HCT116 (cell line): Measurements from ENCODE around the gene DRG2. TPM values are rescaled to one million over a fixed set of nuclear protein-coding genes. Genes with fewer than 3 reads are reported as not detected.
A peak's percentile ranks its signal among the peaks of the same experiment; 100 is the strongest.

ENCODE experiments used
- ATAC-seq: fragments of 200-7000 bp; cut with Tn5 transposase; 2 replicates; pipeline ENCODE4 v1.9.1; 2020; ENCODE audit warnings: mild to moderate bottlenecking, moderate library complexity
- BruUV-seq: library from RNA; stranded (reverse); fragments of 400-500 nt; replicated peaks from 2 replicates; lab custom pipeline; 2021; lab: Mats Ljungman, UMichigan
- CTCF ChIA-PET: fragments of 300-600 bp; sonication (Branson Sonifier 250); formaldehyde crosslinking; loops from one replicate; lab custom pipeline; 2021; ENCODE audit warnings: antibody characterized with exemption; lab: Charles Lee
- POLR2A ChIA-PET: fragments of 300-600, 350-600 bp; sonication (Branson Sonifier 250); formaldehyde crosslinking; loops from one replicate; lab custom pipeline; 2021; ENCODE audit warnings: antibody characterized with exemption; lab: Charles Lee
- RAD21 ChIA-PET, 2 experiments: fragments of 300-600 bp; sonication (Branson Sonifier 250); formaldehyde crosslinking; loops; one replicate each; lab custom pipeline; 2023; ENCODE audit warnings: low total read pairs in 2 of 2; ENCODE audit not compliant: uncharacterized antibody in 2 of 2, unreplicated experiment in 2 of 2, low non-redundant PET in 1 of 2; lab: Charles Lee
- DNase-seq: peaks from one replicate; pipeline ENCODE4 v3.0.0-alpha.2; 2010; ENCODE audit warnings: low read depth, low spot score
- H2AFZ ChIP-seq: fragments of 200-600 bp; shearing (Covaris generic), sonication (generic); 2 replicates; pipeline ENCODE4 v1.6.1; 2017; ENCODE audit warnings: low read depth, mixed run types, mixed read lengths, antibody characterized with exemption, low read length; ENCODE audit not compliant: poor library complexity, severe bottlenecking
- H3K27ac ChIP-seq: 2 replicates; pipeline ENCODE4 v1.5.1; 2012; ENCODE audit warnings: low read depth, low read length
- H3K27me3 ChIP-seq: fragments of 200-600 bp; sonication (generic); 2 replicates; pipeline ENCODE4 v1.6.1; 2016; ENCODE audit warnings: mixed run types, low read length, mixed read lengths; ENCODE audit not compliant: insufficient read depth
- H3K36me3 ChIP-seq, 2 experiments: fragments of 200-500 bp in 1 of 2; fragments of 200-600 bp in 1 of 2; sonication (Bioruptor generic) in 1 of 2; sonication (generic) in 1 of 2; 2 replicates each; pipeline versions ENCODE4 v1.5.1 to v1.6.1; 2014 to 2016; ENCODE audit warnings: low read length in 2 of 2, inconsistent platforms in 1 of 2, mixed read lengths in 1 of 2, mixed run types in 1 of 2; ENCODE audit not compliant: insufficient read depth in 2 of 2, control insufficient read depth in 1 of 2
- H3K4me1 ChIP-seq, 2 experiments: fragments of 200-600 bp in 1 of 2; sonication (generic) in 1 of 2; 2 replicates each; pipeline versions ENCODE4 v1.5.1 to v1.6.1; 2012 to 2017; ENCODE audit warnings: low read length in 2 of 2, inconsistent platforms in 1 of 2, mild to moderate bottlenecking in 1 of 2, mixed read lengths in 1 of 2, mixed run types in 1 of 2, moderate library complexity in 1 of 2; ENCODE audit not compliant: insufficient read depth in 2 of 2, control insufficient read depth in 1 of 2
- H3K4me2 ChIP-seq: fragments of 200-600 bp; sonication (generic); 2 replicates; pipeline ENCODE4 v1.6.1; 2017; ENCODE audit warnings: mixed run types, low read length, mixed read lengths
- H3K4me3 ChIP-seq, 2 experiments: fragments of 200-600 bp in 1 of 2; sonication (generic) in 1 of 2; replicated peaks in 1 of 2; 2 replicates each; pipeline ENCODE4 v1.5.1; 2011 to 2016; ENCODE audit warnings: low read length in 2 of 2, control low read depth in 1 of 2, low read depth in 1 of 2, mild to moderate bottlenecking in 1 of 2, mixed read lengths in 1 of 2, mixed run types in 1 of 2
- H3K79me2 ChIP-seq: fragments of 200-600 bp; sonication (generic); 2 replicates; pipeline ENCODE4 v1.6.1; 2017; ENCODE audit warnings: mild to moderate bottlenecking, mixed run types, low read length, moderate library complexity, mixed read lengths; ENCODE audit not compliant: insufficient read depth
- H3K9ac ChIP-seq: fragments of 200-600 bp; sonication (generic); 2 replicates; pipeline ENCODE4 v1.6.1; 2016; ENCODE audit warnings: low read length, mixed read lengths
- H3K9me2 ChIP-seq: fragments of 200-600 bp; sonication (generic), shearing (Covaris generic); 2 replicates; pipeline ENCODE4 v1.6.1; 2017; ENCODE audit warnings: mixed run types, mild to moderate bottlenecking, moderate library complexity; ENCODE audit not compliant: insufficient read depth
- H3K9me3 ChIP-seq, 2 experiments: fragments of 200-500 bp in 1 of 2; fragments of 200-600 bp in 1 of 2; sonication (Bioruptor generic) in 1 of 2; sonication (generic) in 1 of 2; 2 replicates each; pipeline ENCODE4 v1.6.1; 2014 to 2017; ENCODE audit warnings: low read length in 2 of 2, mixed read lengths in 2 of 2, inconsistent platforms in 1 of 2, low read depth in 1 of 2, mild to moderate bottlenecking in 1 of 2, mixed run types in 1 of 2, moderate library complexity in 1 of 2; ENCODE audit not compliant: control insufficient read depth in 1 of 2, insufficient read depth in 1 of 2
- H4K20me1 ChIP-seq: fragments of 200-600 bp; sonication (generic), shearing (Covaris generic); 2 replicates; pipeline ENCODE4 v1.6.1; 2017; ENCODE audit warnings: mixed run types, mild to moderate bottlenecking, moderate library complexity; ENCODE audit not compliant: insufficient read depth
- CBX3 ChIP-seq: IDR thresholded peaks from 2 replicates; pipeline ENCODE4 v1.6.1; 2012; ENCODE audit warnings: low read depth
- CEBPB ChIP-seq: IDR thresholded peaks from 2 replicates; pipeline ENCODE4 v1.6.1; 2012; ENCODE audit warnings: low read depth
- CTCF ChIP-seq, 3 experiments: fragments of 200-600 bp in 1 of 3; sonication (generic) in 1 of 3; IDR thresholded peaks in 2 of 3; conservative IDR thresholded peaks in 1 of 3; 2 replicates each; pipeline ENCODE4 v1.5.1; 2012 to 2017; ENCODE audit warnings: low read depth in 2 of 3, low read length in 2 of 3, antibody characterized with exemption in 1 of 3, borderline replicate concordance in 1 of 3, control low read depth in 1 of 3, mild to moderate bottlenecking in 1 of 3, mixed read lengths in 1 of 3, mixed run types in 1 of 3, moderate library complexity in 1 of 3; ENCODE audit not compliant: insufficient read depth in 1 of 3
- EGR1 ChIP-seq: IDR thresholded peaks from 2 replicates; pipeline ENCODE4 v1.6.1; 2012; ENCODE audit warnings: low read depth
- ELF1 ChIP-seq: IDR thresholded peaks from 2 replicates; pipeline ENCODE4 v1.6.1; 2012; ENCODE audit warnings: low read depth, borderline replicate concordance
- EZH2phosphoT487 ChIP-seq: fragments of 200-600 bp; IDR thresholded peaks from 2 replicates; pipeline ENCODE4 v1.6.1; 2018; ENCODE audit warnings: antibody characterized with exemption, borderline replicate concordance
- FOSL1 ChIP-seq: IDR thresholded peaks from 2 replicates; pipeline ENCODE4 v1.6.1; 2012; ENCODE audit warnings: low read depth
- JUND ChIP-seq: IDR thresholded peaks from 2 replicates; pipeline ENCODE4 v1.6.1; 2012
- POLR2AphosphoS5 ChIP-seq: IDR thresholded peaks from 2 replicates; pipeline ENCODE4 v1.6.1; 2011; ENCODE audit warnings: mild to moderate bottlenecking, low read depth, low read length, moderate library complexity
- SRF ChIP-seq: IDR thresholded peaks from 2 replicates; pipeline ENCODE4 v1.6.1; 2012; ENCODE audit warnings: low read depth
- YY1 ChIP-seq: IDR thresholded peaks from 2 replicates; pipeline ENCODE4 v1.6.1; 2011; ENCODE audit warnings: low read length, low read depth, moderate library complexity, mild to moderate bottlenecking; ENCODE audit not compliant: insufficient replicate concordance; ENCODE audit errors: extremely low read depth
- ZBTB33 ChIP-seq: IDR thresholded peaks from 2 replicates; pipeline ENCODE4 v1.6.1; 2011; ENCODE audit warnings: mild to moderate bottlenecking, low read length, moderate library complexity; ENCODE audit not compliant: insufficient replicate concordance; ENCODE audit errors: extremely low read depth
- ZFX ChIP-seq: fragments of 450-650 bp; IDR thresholded peaks from 2 replicates; pipeline ENCODE4 v1.6.1; 2017
- ZNF274 ChIP-seq: fragments of 200-500 bp; sonication (Bioruptor generic); IDR thresholded peaks from 2 replicates; pipeline ENCODE4 v1.6.1; 2014; ENCODE audit warnings: mild to moderate bottlenecking, low read depth, low read length, inconsistent platforms
- intact Hi-C: fragments of 100-400 bp; cut with micrococcal nuclease; formaldehyde crosslinking; loops from 2 replicates; pipeline ENCODE4 v1.10.0; 2022
- total RNA-seq: library from RNA; stranded (reverse); gene quantifications from one replicate; pipeline ENCODE4 v1.2.1, GENCODE V29; 2021; ENCODE audit not compliant: unreplicated experiment
- TF ChIP-seq, protein P1 (sequence below): IDR thresholded peaks from 2 replicates; pipeline ENCODE4 v1.6.1; 2012; ENCODE audit warnings: low read depth
- TF ChIP-seq, protein P2 (sequence below): IDR thresholded peaks from 2 replicates; pipeline ENCODE4 v1.6.1; 2012

The DRG2 gene
- total RNA-seq, 1 experiment from 2014 or later = 41.0 TPM

DNA sequence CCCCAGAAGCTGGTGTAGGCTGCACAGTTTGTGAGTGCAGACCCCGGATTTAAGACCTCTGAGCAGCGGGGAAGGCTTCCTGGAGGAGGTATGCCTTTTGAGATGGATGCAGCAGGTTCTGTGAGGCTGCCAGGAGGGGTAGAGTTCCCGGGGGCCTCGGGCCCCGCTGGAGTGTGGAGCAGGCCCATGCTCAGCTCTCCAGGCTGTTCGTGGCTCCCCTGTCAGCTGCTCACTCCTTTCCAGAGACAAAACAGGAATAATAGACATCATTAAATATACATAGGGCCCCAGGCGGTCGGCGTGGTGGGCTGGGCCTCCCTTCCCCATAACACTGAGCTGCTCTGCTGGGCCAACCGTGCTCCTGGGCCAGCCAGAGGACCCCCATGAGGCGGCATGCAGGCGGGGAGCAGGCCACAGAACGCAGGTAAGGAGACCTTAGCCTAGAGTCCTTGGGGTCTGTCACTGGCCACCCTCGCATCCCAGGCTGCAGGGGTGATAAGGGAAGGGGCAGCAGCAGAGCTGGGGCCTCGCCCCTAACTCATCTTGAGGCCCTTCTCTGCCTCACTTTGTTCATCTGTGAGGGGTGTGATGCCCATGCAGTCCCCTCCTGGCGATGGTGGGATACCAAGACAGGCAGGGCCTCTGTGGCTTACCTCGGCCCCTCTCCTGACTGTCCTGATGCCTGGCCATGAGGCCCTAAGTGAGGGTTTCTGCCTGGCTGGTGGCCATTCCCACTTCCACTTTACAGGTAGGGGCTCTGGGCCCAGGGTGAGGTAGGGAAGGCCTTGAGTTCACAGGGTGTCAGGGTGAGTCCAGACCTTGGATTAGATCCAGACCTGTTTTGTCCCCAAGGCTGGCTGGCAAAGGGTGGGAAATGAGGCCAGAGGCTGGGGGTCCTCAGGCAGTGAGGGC lies 20.9 kb downstream of the DRG2 start, which contains the start of gene MYO15A:
Gene MYO15A, plus strand, starts transcription at position 356 of the 912 bp plus-strand sequence. CDS start 10,045 bp downstream, outside the sequence.
- Histone ChIP-seq H3K4me2 (no peak within 1 kb of the TSS), H4K20me1 (no peaks in the 10 kb centered on the region), H3K27me3 (no peaks in the 10 kb centered on the region), H3K4me3 (no peak within 1 kb of the TSS), H3K36me3 (no peaks in the 10 kb centered on the region; a peak in 1 of 4 replicates), H3K4me1 (no peaks in the 10 kb centered on the region), H3K27ac (no peak within 1 kb of the TSS), H3K9me2 (no peaks in the 10 kb centered on the region), H2AFZ (no peak within 1 kb of the TSS), H3K79me2 (no peaks in the 10 kb centered on the region), H3K9ac (no peak within 1 kb of the TSS), H3K9me3 (no peaks in the 10 kb centered on the region)
- ATAC-seq = peak; percentile 15; the same call in 1 of the 2 replicates
- ChIA-PET CTCF (no interaction called here), RAD21 (no interaction called here), POLR2A (no interaction called here)
- BruUV-seq = no TSS peak
- intact Hi-C loops = no loop called here
- TF ChIP-seq ELF1 (no peak), CBX3 (no peak), ZNF274 (no peak), ZBTB33 (no peak), ZFX (no peak), FOSL1 (no peak), CEBPB (no peak), POLR2AphosphoS5 (no peak; the same call in 1 of the 2 replicates), JUND (no peak), SRF (no peak), CTCF (IDR thresholded peaks at IDR 0.05 in 2 of 3, conservative IDR thresholded peaks at IDR 0.05 in 1 of 3; ENCODE audit: borderline replicate concordance in 1 of 3, insufficient read depth in 1 of 3, low read depth in 2 of 3, low read length in 2 of 3) (no peak), EGR1 (no peak), EZH2phosphoT487 (no peak), YY1 (no peak)
- TF ChIP-seq, protein P1, sequence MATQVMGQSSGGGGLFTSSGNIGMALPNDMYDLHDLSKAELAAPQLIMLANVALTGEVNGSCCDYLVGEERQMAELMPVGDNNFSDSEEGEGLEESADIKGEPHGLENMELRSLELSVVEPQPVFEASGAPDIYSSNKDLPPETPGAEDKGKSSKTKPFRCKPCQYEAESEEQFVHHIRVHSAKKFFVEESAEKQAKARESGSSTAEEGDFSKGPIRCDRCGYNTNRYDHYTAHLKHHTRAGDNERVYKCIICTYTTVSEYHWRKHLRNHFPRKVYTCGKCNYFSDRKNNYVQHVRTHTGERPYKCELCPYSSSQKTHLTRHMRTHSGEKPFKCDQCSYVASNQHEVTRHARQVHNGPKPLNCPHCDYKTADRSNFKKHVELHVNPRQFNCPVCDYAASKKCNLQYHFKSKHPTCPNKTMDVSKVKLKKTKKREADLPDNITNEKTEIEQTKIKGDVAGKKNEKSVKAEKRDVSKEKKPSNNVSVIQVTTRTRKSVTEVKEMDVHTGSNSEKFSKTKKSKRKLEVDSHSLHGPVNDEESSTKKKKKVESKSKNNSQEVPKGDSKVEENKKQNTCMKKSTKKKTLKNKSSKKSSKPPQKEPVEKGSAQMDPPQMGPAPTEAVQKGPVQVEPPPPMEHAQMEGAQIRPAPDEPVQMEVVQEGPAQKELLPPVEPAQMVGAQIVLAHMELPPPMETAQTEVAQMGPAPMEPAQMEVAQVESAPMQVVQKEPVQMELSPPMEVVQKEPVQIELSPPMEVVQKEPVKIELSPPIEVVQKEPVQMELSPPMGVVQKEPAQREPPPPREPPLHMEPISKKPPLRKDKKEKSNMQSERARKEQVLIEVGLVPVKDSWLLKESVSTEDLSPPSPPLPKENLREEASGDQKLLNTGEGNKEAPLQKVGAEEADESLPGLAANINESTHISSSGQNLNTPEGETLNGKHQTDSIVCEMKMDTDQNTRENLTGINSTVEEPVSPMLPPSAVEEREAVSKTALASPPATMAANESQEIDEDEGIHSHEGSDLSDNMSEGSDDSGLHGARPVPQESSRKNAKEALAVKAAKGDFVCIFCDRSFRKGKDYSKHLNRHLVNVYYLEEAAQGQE = no peak
- TF ChIP-seq, protein P2, sequence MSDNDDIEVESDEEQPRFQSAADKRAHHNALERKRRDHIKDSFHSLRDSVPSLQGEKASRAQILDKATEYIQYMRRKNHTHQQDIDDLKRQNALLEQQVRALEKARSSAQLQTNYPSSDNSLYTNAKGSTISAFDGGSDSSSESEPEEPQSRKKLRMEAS = no peak
- no peak for DNase-seq
